ENCODE results near the gene FOXL2.

Gene FOXL2

GRCh38 chr3:138944929-138945708, 1.8 kb downstream of the FOXL2 start:
- no peak for DNase-seq

GRCh38 chr3:138944654-138944928, 2.3 kb downstream of the FOXL2 start:
- no peak for DNase-seq

- DNase-seq: no peak
Observed at GRCh38 chr3:138943724-138944653, 2.9 kb downstream of the FOXL2 start.

GRCh38 chr3:138942861-138943623, 3.9 kb downstream of the FOXL2 start:
- DNase-seq: no peak

GRCh38 chr3:138942271-138942670, 4.7 kb downstream of the FOXL2 start:
- DNase-seq: no peak

GRCh38 chr3:138941259-138941885, 5.6 kb downstream of the FOXL2 start:
- DNase-seq: peak; percentile 25

- DNase-seq: no peak
Observed at GRCh38 chr3:138940446-138940845, 6.5 kb downstream of the FOXL2 start.

GRCh38 chr3:138939561-138940241, 7.2 kb downstream of the FOXL2 start:
- no peak for DNase-seq

- no peak for DNase-seq
Observed at GRCh38 chr3:138938877-138939560, 7.9 kb downstream of the FOXL2 start.

GRCh38 chr3:138938056-138938876, 8.7 kb downstream of the FOXL2 start:
- DNase-seq: no peak

- DNase-seq: no peak
Observed at GRCh38 chr3:138937690-138938055, 9.3 kb downstream of the FOXL2 start.

GRCh38 chr3:138936741-138937689, 9.9 kb downstream of the FOXL2 start:
- DNase-seq: no peak

- peak; percentile 38 for DNase-seq
Observed at GRCh38 chr3:138935863-138936740, 10.8 kb downstream of the FOXL2 start.

GRCh38 chr3:138935505-138935862, 11.5 kb downstream of the FOXL2 start:
- no peak for DNase-seq

- no peak for DNase-seq
Observed at GRCh38 chr3:138933981-138934691, 12.8 kb downstream of the FOXL2 start.

- DNase-seq: no peak
Observed at GRCh38 chr3:138933068-138933668, 13.8 kb downstream of the FOXL2 start.

- DNase-seq: no peak
Observed at GRCh38 chr3:138928727-138929372, 18.1 kb downstream of the FOXL2 start.

All from COR-L47 (cell line).